WTC11 (cell line): ENCODE data around the gene BAG1. TPM values are rescaled to one million over a fixed set of nuclear protein-coding genes. Genes with fewer than 3 reads are reported as not detected.

Source experiments
- ATAC-seq: fragments of 200-7000 bp; cut with Tn5 transposase; 2 replicates; pipeline ENCODE4 v1.10.0; 2021; ENCODE audit warnings: mild to moderate bottlenecking, moderate library complexity
- CTCF ChIA-PET: fragments of 300-600 bp; sonication (Branson Sonifier 250); formaldehyde crosslinking; loops from one replicate; lab custom pipeline; 2021; ENCODE audit warnings: antibody characterized with exemption; lab: Charles Lee
- POLR2A ChIA-PET: fragments of 350-600 bp; sonication (Branson Sonifier 250); formaldehyde crosslinking; loops from one replicate; lab custom pipeline; 2021; ENCODE audit warnings: antibody characterized with exemption; lab: Charles Lee
- DNase-seq: peaks from one replicate; pipeline ENCODE4 v3.0.0; 2021; ENCODE audit warnings: low spot score
- H3K27ac Mint-ChIP-seq: 2 replicates; pipeline ENCODE4 v1.8.0; 2021; ENCODE audit warnings: mixed read lengths
- H3K27me3 Mint-ChIP-seq: 2 replicates; pipeline ENCODE4 v1.8.0; 2021; ENCODE audit warnings: low read depth, mild to moderate bottlenecking, moderate library complexity, mixed read lengths
- H3K36me3 Mint-ChIP-seq: 2 replicates; pipeline ENCODE4 v1.8.0; 2021; ENCODE audit warnings: mixed read lengths
- H3K4me1 Mint-ChIP-seq: 2 replicates; pipeline ENCODE4 v1.8.0; 2022; ENCODE audit warnings: mixed read lengths
- H3K4me3 Mint-ChIP-seq: 2 replicates; pipeline ENCODE4 v1.8.0; 2021; ENCODE audit warnings: mild to moderate bottlenecking, moderate library complexity, mixed read lengths
- H3K9me3 Mint-ChIP-seq: 2 replicates; pipeline ENCODE4 v1.8.0; 2021; ENCODE audit warnings: mixed read lengths
- ATF1 ChIP-seq: sonication (generic); formaldehyde crosslinking; IDR thresholded peaks from 2 replicates; pipeline ENCODE4 v1.8.1; 2023; ENCODE audit warnings: mild to moderate bottlenecking, moderate library complexity, missing genetic modification reagents
- CREM ChIP-seq: sonication (generic); formaldehyde crosslinking; IDR thresholded peaks from 2 replicates; pipeline ENCODE4 v1.8.1; 2022; ENCODE audit warnings: mild to moderate bottlenecking, missing genetic modification reagents, moderate library complexity
- E2F4 ChIP-seq: sonication (generic); formaldehyde crosslinking; IDR thresholded peaks from 2 replicates; pipeline ENCODE4 v1.8.1; 2022; ENCODE audit warnings: low read depth, mild to moderate bottlenecking, moderate library complexity, missing genetic modification reagents, borderline replicate concordance
- ELF4 ChIP-seq: sonication (generic); formaldehyde crosslinking; IDR thresholded peaks from 2 replicates; pipeline ENCODE4 v1.8.1; 2022; ENCODE audit warnings: low read depth, mild to moderate bottlenecking, moderate library complexity, missing genetic modification reagents
- FOXJ3 ChIP-seq: sonication (generic); formaldehyde crosslinking; IDR thresholded peaks from 2 replicates; pipeline ENCODE4 v1.9.0; 2021; ENCODE audit warnings: missing genetic modification reagents, mild to moderate bottlenecking, borderline replicate concordance
- GRHL2 ChIP-seq: fragments of 250-450 bp; sonication (Bioruptor Pico); IDR thresholded peaks from 2 replicates; pipeline ENCODE4 v1.8.0; 2022; ENCODE audit warnings: mild to moderate bottlenecking, moderate library complexity; ENCODE audit not compliant: insufficient replicate concordance, severe bottlenecking
- JUN ChIP-seq: sonication (generic); formaldehyde crosslinking; IDR thresholded peaks from 2 replicates; pipeline ENCODE4 v1.8.0; 2023; ENCODE audit warnings: mild to moderate bottlenecking, missing genetic modification reagents
- NFATC4 ChIP-seq: fragments of 250-450 bp; sonication (Bioruptor Pico); IDR thresholded peaks from 2 replicates; pipeline ENCODE4 v1.9.0; 2021; ENCODE audit warnings: mild to moderate bottlenecking
- PRDM15 ChIP-seq: sonication (generic); formaldehyde crosslinking; IDR thresholded peaks from 2 replicates; pipeline ENCODE4 v1.8.0; 2022; ENCODE audit warnings: missing genetic modification reagents
- SP1 ChIP-seq: sonication (generic); formaldehyde crosslinking; conservative IDR thresholded peaks from 2 replicates; pipeline ENCODE4 v1.8.1; 2022; ENCODE audit warnings: missing genetic modification reagents
- TCF7 ChIP-seq: sonication (generic); formaldehyde crosslinking; IDR thresholded peaks from 2 replicates; pipeline ENCODE4 v1.8.0; 2022; ENCODE audit warnings: mild to moderate bottlenecking, low read depth, missing genetic modification reagents, moderate library complexity
- TEAD4 ChIP-seq: sonication (generic); formaldehyde crosslinking; IDR thresholded peaks from 2 replicates; pipeline ENCODE4 v1.8.0; 2022; ENCODE audit warnings: mild to moderate bottlenecking, missing genetic modification reagents
- ZBTB21 ChIP-seq: sonication (generic); formaldehyde crosslinking; IDR thresholded peaks from 2 replicates; pipeline ENCODE4 v1.8.1; 2023; ENCODE audit warnings: mild to moderate bottlenecking, missing genetic modification reagents, borderline replicate concordance
- ZMAT4 ChIP-seq: fragments of 250-450 bp; sonication (Bioruptor Pico); IDR thresholded peaks from 2 replicates; pipeline ENCODE4 v1.9.0; 2021; ENCODE audit warnings: mild to moderate bottlenecking
- ZNF121 ChIP-seq: sonication (generic); formaldehyde crosslinking; IDR thresholded peaks from 2 replicates; pipeline ENCODE4 v1.8.0; 2023; ENCODE audit warnings: missing genetic modification reagents
- ZNF232 ChIP-seq: sonication (generic); formaldehyde crosslinking; IDR thresholded peaks from 2 replicates; pipeline ENCODE4 v1.8.0; 2022; ENCODE audit warnings: mild to moderate bottlenecking, missing genetic modification reagents
- ZNF317 ChIP-seq: sonication (generic); formaldehyde crosslinking; IDR thresholded peaks from 2 replicates; pipeline ENCODE4 v1.8.1; 2023; ENCODE audit warnings: low read depth, mild to moderate bottlenecking, moderate library complexity, missing genetic modification reagents, borderline replicate concordance
- ZNF512 ChIP-seq: sonication (generic); formaldehyde crosslinking; IDR thresholded peaks from 2 replicates; pipeline ENCODE4 v1.8.1; 2022; ENCODE audit warnings: missing genetic modification reagents, borderline replicate concordance
- total RNA-seq: library from RNA; stranded (reverse); gene quantifications from 3 replicates; pipeline ENCODE4 v1.2.3, GENCODE V29; 2021
- TF ChIP-seq, protein P1 (sequence below): fragments of 250-450 bp; sonication (Bioruptor Pico); IDR thresholded peaks from 2 replicates; pipeline ENCODE4 v1.9.0; 2021; ENCODE audit warnings: mild to moderate bottlenecking, borderline replicate concordance
- TF ChIP-seq, protein P2 (sequence below): sonication (generic); formaldehyde crosslinking; IDR thresholded peaks from 2 replicates; pipeline ENCODE4 v1.8.0; 2023; ENCODE audit warnings: mild to moderate bottlenecking, missing genetic modification reagents
- TF ChIP-seq, protein P3 (sequence below): sonication (generic); formaldehyde crosslinking; IDR thresholded peaks from 2 replicates; pipeline ENCODE4 v1.8.0; 2022; ENCODE audit warnings: mild to moderate bottlenecking, missing genetic modification reagents

The BAG1 gene
- total RNA-seq, 1 experiment from 2014 or later = 52.9 TPM

DNA sequence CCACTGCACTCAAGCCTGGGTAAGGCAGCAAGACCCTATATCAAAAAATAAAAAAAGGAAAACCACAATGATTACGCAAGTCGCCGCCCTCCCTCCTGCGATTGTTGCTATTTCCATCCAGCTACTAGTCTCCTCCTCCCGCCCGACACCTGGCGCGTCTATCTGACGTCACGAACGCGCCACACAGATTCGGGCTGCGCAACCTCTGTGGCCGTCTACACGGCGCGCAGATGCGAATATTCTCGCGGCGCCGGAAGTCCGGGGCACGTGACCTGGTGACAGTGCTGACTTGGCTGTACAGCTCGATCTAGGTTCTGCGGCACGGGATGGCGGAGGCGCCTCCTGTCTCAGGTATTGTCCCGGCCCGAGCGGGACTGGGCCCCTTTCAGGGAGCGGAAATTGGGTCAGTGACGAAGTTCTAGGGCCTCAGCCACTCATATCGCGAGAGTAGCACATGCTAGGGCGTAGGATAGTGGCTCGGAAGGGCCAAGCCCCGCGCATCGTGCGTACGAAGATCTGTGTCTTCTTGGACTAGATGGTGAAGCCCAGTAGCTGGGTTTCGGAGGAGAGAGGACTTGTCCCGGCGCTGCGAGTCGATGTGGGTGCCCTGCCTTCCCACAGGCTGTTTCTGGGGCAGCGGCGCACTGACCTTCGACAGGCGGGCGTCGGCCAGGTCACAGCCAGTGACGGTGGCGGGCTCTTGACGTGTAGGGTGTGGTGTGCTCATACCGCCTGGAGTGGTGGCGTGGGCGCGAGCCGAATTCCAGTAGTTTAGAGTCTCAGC, 25.9 kb upstream of the BAG1 start, which contains the start of gene NFX1:
TSS of gene NFX1 (plus strand) at position 270 of the 784 bp plus-strand sequence. CDS start at position 327, 57 bp downstream.
- H3K4me1 Mint-ChIP-seq = peaks cover 14% of the 10 kb centered on the region
- H3K9me3 Mint-ChIP-seq = no peaks in the 10 kb centered on the region
- H3K36me3 Mint-ChIP-seq = peaks cover 10% of the 10 kb centered on the region
- peak; percentile 96 for DNase-seq
- CTCF ChIA-PET = interaction anchor here (0.6 to 1.7 kb wide), 6 partner anchors 125 to 233 kb away, joined by 3 to 7 read pairs (median 4); partner anchors contain the start of genes ANKRD18B and AQP3
- ATAC-seq = peak; percentile 90
- peak within 1 kb of the TSS; percentile 99 for H3K4me3 Mint-ChIP-seq
- peak within 1 kb of the TSS; percentile 99 for H3K27ac Mint-ChIP-seq
- POLR2A ChIA-PET = interaction anchor here (0.6 to 1.5 kb wide), 8 partner anchors 12 to 1024 kb away, joined by 3 to 13 read pairs (median 6); partner anchors contain the start of genes BAG1, CHMP5, DNAJA1 and NOL6
- no peaks in the 10 kb centered on the region for H3K27me3 Mint-ChIP-seq
- TF ChIP-seq JUN (CRISPR knock-in tag) (no peak), FOXJ3 (CRISPR knock-in tag) (0 out of 2 replicates have a peak, but pooled peaks have one; percentile 19), ZNF121 (CRISPR knock-in tag) (no peak), ZMAT4 (no peak), ZNF512 (CRISPR knock-in tag) (no peak), ATF1 (CRISPR knock-in tag) (peak; percentile 81; the same call in 1 of the 2 replicates), SP1 (peak; percentile 95), TCF7 (CRISPR knock-in tag) (no peak), NFATC4 (CRISPR knock-in tag) (no peak), E2F4 (no peak), ZNF232 (peak; percentile 94), ZBTB21 (CRISPR knock-in tag) (peak; percentile 85; the same call in 1 of the 2 replicates), GRHL2 (CRISPR knock-in tag) (no peak), PRDM15 (CRISPR knock-in tag) (no peak), CREM (CRISPR knock-in tag) (peak; percentile 99), TEAD4 (CRISPR knock-in tag) (no peak), ZNF317 (no peak), ELF4 (CRISPR knock-in tag) (no peak)
- TF ChIP-seq, protein P1, sequence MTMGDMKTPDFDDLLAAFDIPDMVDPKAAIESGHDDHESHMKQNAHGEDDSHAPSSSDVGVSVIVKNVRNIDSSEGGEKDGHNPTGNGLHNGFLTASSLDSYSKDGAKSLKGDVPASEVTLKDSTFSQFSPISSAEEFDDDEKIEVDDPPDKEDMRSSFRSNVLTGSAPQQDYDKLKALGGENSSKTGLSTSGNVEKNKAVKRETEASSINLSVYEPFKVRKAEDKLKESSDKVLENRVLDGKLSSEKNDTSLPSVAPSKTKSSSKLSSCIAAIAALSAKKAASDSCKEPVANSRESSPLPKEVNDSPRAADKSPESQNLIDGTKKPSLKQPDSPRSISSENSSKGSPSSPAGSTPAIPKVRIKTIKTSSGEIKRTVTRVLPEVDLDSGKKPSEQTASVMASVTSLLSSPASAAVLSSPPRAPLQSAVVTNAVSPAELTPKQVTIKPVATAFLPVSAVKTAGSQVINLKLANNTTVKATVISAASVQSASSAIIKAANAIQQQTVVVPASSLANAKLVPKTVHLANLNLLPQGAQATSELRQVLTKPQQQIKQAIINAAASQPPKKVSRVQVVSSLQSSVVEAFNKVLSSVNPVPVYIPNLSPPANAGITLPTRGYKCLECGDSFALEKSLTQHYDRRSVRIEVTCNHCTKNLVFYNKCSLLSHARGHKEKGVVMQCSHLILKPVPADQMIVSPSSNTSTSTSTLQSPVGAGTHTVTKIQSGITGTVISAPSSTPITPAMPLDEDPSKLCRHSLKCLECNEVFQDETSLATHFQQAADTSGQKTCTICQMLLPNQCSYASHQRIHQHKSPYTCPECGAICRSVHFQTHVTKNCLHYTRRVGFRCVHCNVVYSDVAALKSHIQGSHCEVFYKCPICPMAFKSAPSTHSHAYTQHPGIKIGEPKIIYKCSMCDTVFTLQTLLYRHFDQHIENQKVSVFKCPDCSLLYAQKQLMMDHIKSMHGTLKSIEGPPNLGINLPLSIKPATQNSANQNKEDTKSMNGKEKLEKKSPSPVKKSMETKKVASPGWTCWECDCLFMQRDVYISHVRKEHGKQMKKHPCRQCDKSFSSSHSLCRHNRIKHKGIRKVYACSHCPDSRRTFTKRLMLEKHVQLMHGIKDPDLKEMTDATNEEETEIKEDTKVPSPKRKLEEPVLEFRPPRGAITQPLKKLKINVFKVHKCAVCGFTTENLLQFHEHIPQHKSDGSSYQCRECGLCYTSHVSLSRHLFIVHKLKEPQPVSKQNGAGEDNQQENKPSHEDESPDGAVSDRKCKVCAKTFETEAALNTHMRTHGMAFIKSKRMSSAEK (CRISPR knock-in tag) = no peak
- TF ChIP-seq, protein P2, sequence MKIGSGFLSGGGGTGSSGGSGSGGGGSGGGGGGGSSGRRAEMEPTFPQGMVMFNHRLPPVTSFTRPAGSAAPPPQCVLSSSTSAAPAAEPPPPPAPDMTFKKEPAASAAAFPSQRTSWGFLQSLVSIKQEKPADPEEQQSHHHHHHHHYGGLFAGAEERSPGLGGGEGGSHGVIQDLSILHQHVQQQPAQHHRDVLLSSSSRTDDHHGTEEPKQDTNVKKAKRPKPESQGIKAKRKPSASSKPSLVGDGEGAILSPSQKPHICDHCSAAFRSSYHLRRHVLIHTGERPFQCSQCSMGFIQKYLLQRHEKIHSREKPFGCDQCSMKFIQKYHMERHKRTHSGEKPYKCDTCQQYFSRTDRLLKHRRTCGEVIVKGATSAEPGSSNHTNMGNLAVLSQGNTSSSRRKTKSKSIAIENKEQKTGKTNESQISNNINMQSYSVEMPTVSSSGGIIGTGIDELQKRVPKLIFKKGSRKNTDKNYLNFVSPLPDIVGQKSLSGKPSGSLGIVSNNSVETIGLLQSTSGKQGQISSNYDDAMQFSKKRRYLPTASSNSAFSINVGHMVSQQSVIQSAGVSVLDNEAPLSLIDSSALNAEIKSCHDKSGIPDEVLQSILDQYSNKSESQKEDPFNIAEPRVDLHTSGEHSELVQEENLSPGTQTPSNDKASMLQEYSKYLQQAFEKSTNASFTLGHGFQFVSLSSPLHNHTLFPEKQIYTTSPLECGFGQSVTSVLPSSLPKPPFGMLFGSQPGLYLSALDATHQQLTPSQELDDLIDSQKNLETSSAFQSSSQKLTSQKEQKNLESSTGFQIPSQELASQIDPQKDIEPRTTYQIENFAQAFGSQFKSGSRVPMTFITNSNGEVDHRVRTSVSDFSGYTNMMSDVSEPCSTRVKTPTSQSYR (CRISPR knock-in tag) = no peak
- TF ChIP-seq, protein P3, sequence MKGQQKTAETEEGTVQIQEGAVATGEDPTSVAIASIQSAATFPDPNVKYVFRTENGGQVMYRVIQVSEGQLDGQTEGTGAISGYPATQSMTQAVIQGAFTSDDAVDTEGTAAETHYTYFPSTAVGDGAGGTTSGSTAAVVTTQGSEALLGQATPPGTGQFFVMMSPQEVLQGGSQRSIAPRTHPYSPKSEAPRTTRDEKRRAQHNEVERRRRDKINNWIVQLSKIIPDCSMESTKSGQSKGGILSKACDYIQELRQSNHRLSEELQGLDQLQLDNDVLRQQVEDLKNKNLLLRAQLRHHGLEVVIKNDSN (CRISPR knock-in tag) = peak; percentile 100
